Gastrocnemius medialis (tissue), 4 donors: ENCODE results near the gene MAEA.

ENCODE experiments used
- CTCF ChIP-seq, 5 experiments: fragments of 450-650 bp in 3 of 5; fragments of 200-600 bp in 2 of 5; sonication (generic) in 2 of 5; IDR thresholded peaks in 4 of 5; conservative IDR thresholded peaks in 1 of 5; 1 replicate in 4 of 5; 2 replicates in 1 of 5; pipeline ENCODE4 v1.5.1; 2016 to 2019; ENCODE audit warnings: antibody characterized with exemption in 5 of 5, mild to moderate bottlenecking in 3 of 5, moderate library complexity in 3 of 5
- POLR2A ChIP-seq, 2 donors: fragments of 450-650 bp; IDR thresholded peaks; one replicate each; pipeline ENCODE4 v1.6.1; 2017; ENCODE audit warnings: antibody characterized with exemption in 2 of 2, mild to moderate bottlenecking in 2 of 2, moderate library complexity in 2 of 2

DNA sequence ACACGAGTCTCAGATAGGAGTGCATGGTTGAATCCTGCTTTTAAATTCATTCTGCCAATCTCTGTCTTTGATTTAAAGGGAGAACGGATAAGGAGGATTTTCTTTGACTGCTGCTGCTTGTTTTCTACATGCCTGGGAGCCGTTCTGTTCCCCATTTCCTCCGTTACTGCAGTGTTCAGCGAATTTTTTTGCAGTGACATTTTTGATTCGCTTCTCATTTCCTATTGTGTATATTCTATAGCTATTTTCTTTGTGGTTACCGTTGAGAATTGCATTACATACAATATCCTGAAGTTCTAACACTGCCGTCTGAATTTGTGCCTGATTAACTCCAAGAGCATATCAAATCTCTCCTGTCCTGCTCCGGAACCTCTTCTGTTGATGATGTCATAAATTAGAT is 14.8 kb upstream of the MAEA start:
- TF ChIP-seq CTCF (IDR thresholded peaks at IDR 0.05 in 4 of 5, conservative IDR thresholded peaks at IDR 0.05 in 1 of 5): no peak
- TF ChIP-seq POLR2A (IDR thresholded peaks at IDR 0.05): no peak
